Activated naive CD4-positive, alpha-beta T cell treated with anti-CD3 and anti-CD28 coated beads, Interleukin-2, amount 50 U/mL, for 16 hours (primary cell): ENCODE measurements around the gene UVRAG.
"Not testable (repeated sequence)": the region's sequence is repeated elsewhere in the genome, so short reads cannot be mapped to it uniquely, and the experiment has no call there.

Experiments
- DNase-seq: peaks from one replicate; pipeline ENCODE4 v3.0.0-alpha.2; 2020

UVRAG gene

GRCh38 chr11:75979075-75979474 is 164.1 kb downstream of the UVRAG start:
- DNase-seq, result not testable (repeated sequence)

- not testable (repeated sequence) for DNase-seq
These were observed 164.5 kb downstream of the UVRAG start for GRCh38 chr11:75979479-75980027.

GRCh38 chr11:75980031-75980430 is 165.0 kb downstream of the UVRAG start:
- no peak for DNase-seq

GRCh38 chr11:75981546-75981945 is 166.5 kb downstream of the UVRAG start:
- DNase-seq, result no peak

- no peak for DNase-seq
These were observed 167.3 kb downstream of the UVRAG start for GRCh38 chr11:75982309-75982708.

GRCh38 chr11:75986966-75987365 is 172.0 kb downstream of the UVRAG start:
- no peak for DNase-seq

GRCh38 chr11:75993126-75993525 is 178.1 kb downstream of the UVRAG start:
- no peak for DNase-seq

- DNase-seq, result no peak
These were observed 179.6 kb downstream of the UVRAG start for GRCh38 chr11:75994616-75995015.

- no peak for DNase-seq
These were observed 181.8 kb downstream of the UVRAG start for GRCh38 chr11:75996523-75997442.

GRCh38 chr11:76004400-76004799 is 189.4 kb downstream of the UVRAG start:
- no peak for DNase-seq

- no peak for DNase-seq
These were observed 190.7 kb downstream of the UVRAG start for GRCh38 chr11:76005756-76006155.

- DNase-seq, result no peak
These were observed 192.2 kb downstream of the UVRAG start for GRCh38 chr11:76007166-76007565.

- no peak for DNase-seq
These were observed 193.5 kb downstream of the UVRAG start for GRCh38 chr11:76008474-76008873.

GRCh38 chr11:76010051-76010450 is 195.0 kb downstream of the UVRAG start:
- DNase-seq, result no peak

GRCh38 chr11:76013526-76013925 is 198.5 kb downstream of the UVRAG start:
- no peak for DNase-seq

GRCh38 chr11:76023236-76024068 is 208.4 kb downstream of the UVRAG start:
- DNase-seq, result no peak

GRCh38 chr11:76025068-76025467 is 210.1 kb downstream of the UVRAG start:
- no peak for DNase-seq

- no peak for DNase-seq
These were observed 210.8 kb downstream of the UVRAG start for GRCh38 chr11:76025817-76026216.

- DNase-seq, result no peak
These were observed 211.3 kb downstream of the UVRAG start for GRCh38 chr11:76026281-76026680.

GRCh38 chr11:76026862-76027261 is 211.9 kb downstream of the UVRAG start:
- DNase-seq, result no peak

- no peak for DNase-seq
These were observed 215.3 kb downstream of the UVRAG start for GRCh38 chr11:76030286-76030685.

- DNase-seq, result no peak
These were observed 216.1 kb downstream of the UVRAG start for GRCh38 chr11:76030968-76031590.

GRCh38 chr11:76033699-76034098 is 218.7 kb downstream of the UVRAG start:
- DNase-seq, result no peak
